ENCODE data around the gene CCNDBP1. TPM values are rescaled to one million over a fixed set of nuclear protein-coding genes. Genes with fewer than 3 reads are reported as not detected.

CCNDBP1 gene
- total and polyA plus RNA-seq, 4 donors = 60.7 to 90.3 (median 75.7) TPM

DNA sequence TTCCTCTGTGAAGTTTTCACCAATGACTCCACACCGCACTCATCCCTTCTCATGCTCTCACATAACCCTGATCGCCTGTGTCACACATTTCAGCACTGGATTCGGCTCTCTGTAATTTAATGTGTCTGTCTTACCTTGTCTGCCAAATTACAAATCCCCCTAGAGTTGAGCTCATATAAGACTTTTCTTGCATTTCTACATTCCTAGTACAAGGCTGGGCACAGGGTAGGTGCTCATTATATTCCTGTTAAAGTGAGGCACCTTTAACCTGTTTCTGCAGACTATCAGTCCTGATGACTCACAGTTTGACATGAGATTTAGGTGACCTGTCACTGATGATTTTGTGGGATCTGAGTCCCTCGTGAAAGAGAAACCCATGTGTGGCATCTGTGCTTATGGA is 58.9 kb downstream of the CCNDBP1 start:
- no peak for DNase-seq
- intact Hi-C loops (cut with DNase I) = no loop called here
- no peaks in the 10 kb centered on the region for H3K36me3 ChIP-seq (ENCODE audit: control insufficient read depth in 1 of 2, insufficient read depth in 2 of 2, low read length in 1 of 2)
- H3K27ac ChIP-seq (ENCODE audit: low read depth in 1 of 2, low read length in 2 of 2) = no peak overlapping the region
- H3K27me3 ChIP-seq (ENCODE audit: control insufficient read depth in 1 of 2, insufficient read depth in 2 of 2, low read length in 1 of 2) = no peaks in the 10 kb centered on the region
- no peak for ATAC-seq (ENCODE audit: low FRiP score)
- H3K4me1 ChIP-seq (ENCODE audit: control insufficient read depth in 1 of 2, insufficient read depth in 2 of 2, low read length in 2 of 2) = no peaks in the 10 kb centered on the region
- 91 to 92% methylated on average over 4 of the region's 4 CpGs for WGBS, 2 donors
- no peaks in the 10 kb centered on the region for H3K9me3 ChIP-seq (ENCODE audit: control insufficient read depth, low read length)
- no peak overlapping the region for H3K4me3 ChIP-seq (ENCODE audit: low read length in 2 of 2)

DNA sequence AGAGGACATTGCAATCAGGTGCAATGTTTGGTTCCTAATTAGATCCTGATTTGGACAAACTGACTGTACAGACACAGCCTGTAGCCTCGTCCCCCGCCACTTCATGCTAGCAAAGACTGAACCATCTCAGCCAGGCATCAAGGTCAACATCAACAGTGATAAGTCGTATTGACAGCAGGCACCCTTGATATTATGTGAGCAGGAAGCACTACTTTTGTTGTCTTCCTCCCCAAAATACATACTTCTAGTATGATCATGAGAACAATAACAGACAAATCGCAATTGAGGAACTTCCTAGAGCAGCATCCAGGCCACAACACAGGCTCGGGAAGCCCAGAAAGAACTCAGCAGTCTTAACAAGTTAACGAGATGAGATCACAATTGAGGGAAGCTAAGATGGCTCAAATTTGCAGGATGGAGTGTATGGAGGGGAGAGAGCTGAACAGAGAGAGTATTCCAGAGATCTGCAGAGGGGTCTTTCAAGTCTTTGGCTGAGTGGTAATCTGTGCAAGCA is 61.1 kb downstream of the CCNDBP1 start:
- H3K36me3 ChIP-seq (ENCODE audit: control insufficient read depth in 1 of 2, insufficient read depth in 2 of 2, low read length in 1 of 2) = no peaks in the 10 kb centered on the region
- H3K4me3 ChIP-seq (ENCODE audit: low read length in 2 of 2) = no peak overlapping the region
- 80 to 88% methylated on average over 6 of the region's 6 CpGs for WGBS, 2 donors
- no peaks in the 10 kb centered on the region for H3K9me3 ChIP-seq (ENCODE audit: control insufficient read depth, low read length)
- H3K4me1 ChIP-seq (ENCODE audit: control insufficient read depth in 1 of 2, insufficient read depth in 2 of 2, low read length in 2 of 2) = no peaks in the 10 kb centered on the region
- ATAC-seq (ENCODE audit: low FRiP score) = no peak
- intact Hi-C loops (cut with DNase I) = no loop called here
- H3K27me3 ChIP-seq (ENCODE audit: control insufficient read depth in 1 of 2, insufficient read depth in 2 of 2, low read length in 1 of 2) = no peaks in the 10 kb centered on the region
- no peak overlapping the region for H3K27ac ChIP-seq (ENCODE audit: low read depth in 1 of 2, low read length in 2 of 2)
- DNase-seq = no peak

Other genes with a start within 250 kb of the CCNDBP1 start
- 10 to 100 TPM; 40.6 to 43.7 TPM for gene UBR1, start 79.4 kb upstream of the CCNDBP1 start, total RNA-seq
- 1 to 10 TPM; 4.0 to 9.3 TPM for gene UBR1, start 79.4 kb upstream of the CCNDBP1 start, polyA plus RNA-seq
- 10 to 100 TPM; 24.1 to 24.5 TPM for gene TMEM62, start 51.8 kb upstream of the CCNDBP1 start, total RNA-seq
- gene TMEM62, start 51.8 kb upstream of the CCNDBP1 start, polyA plus RNA-seq = 10 to 100 TPM; 13.8 to 28.9 TPM
- under 1 TPM in 1 of 2 donors, not detected in 1; 0.60 TPM for gene EPB42, start 35.6 kb downstream of the CCNDBP1 start, total RNA-seq
- not detected for gene EPB42, start 35.6 kb downstream of the CCNDBP1 start, polyA plus RNA-seq
- gene TGM5, start 81.5 kb downstream of the CCNDBP1 start, total RNA-seq = under 1 TPM in 1 of 2 donors, not detected in 1; 0.84 TPM
- gene TGM5, start 81.5 kb downstream of the CCNDBP1 start, polyA plus RNA-seq = not detected
- not detected for gene TGM7, start 116.9 kb downstream of the CCNDBP1 start, total RNA-seq
- gene TGM7, start 116.9 kb downstream of the CCNDBP1 start, polyA plus RNA-seq = not detected
- gene LCMT2, start 145.2 kb downstream of the CCNDBP1 start, total RNA-seq = 1 to 10 TPM; 7.5 to 9.2 TPM
- 1 to 10 TPM; 1.3 to 4.3 TPM for gene LCMT2, start 145.2 kb downstream of the CCNDBP1 start, polyA plus RNA-seq
- gene ZSCAN29, start 185.6 kb downstream of the CCNDBP1 start, total RNA-seq = 10 to 100 TPM; 20.3 to 21.7 TPM
- 1 to 10 TPM; 4.2 to 5.0 TPM for gene ZSCAN29, start 185.6 kb downstream of the CCNDBP1 start, polyA plus RNA-seq
- gene TUBGCP4, start 185.7 kb downstream of the CCNDBP1 start, total RNA-seq = 10 to 100 TPM; 14.6 to 16.3 TPM
- 1 to 10 TPM; 3.5 to 6.0 TPM for gene TUBGCP4, start 185.7 kb downstream of the CCNDBP1 start, polyA plus RNA-seq

Measured in aorta (tissue), 5 donors.